Testis (tissue), 3 donors: Measurements from ENCODE around the gene PTPRD. TPM values are rescaled to one million over a fixed set of nuclear protein-coding genes. Genes with fewer than 3 reads are reported as not detected.

Experiments used
- DNase-seq: peaks from one replicate; pipeline ENCODE4 v3.0.0-alpha.2; 2019
- H3K27ac ChIP-seq, 2 donors: fragments of 200-600 bp; sonication (generic); one replicate each; pipeline ENCODE4 v1.5.1; 2019
- H3K27me3 ChIP-seq: fragments of 200-600 bp; sonication (generic); one replicate; pipeline ENCODE4 v1.5.1; 2019
- H3K36me3 ChIP-seq: fragments of 200-600 bp; sonication (generic); one replicate; pipeline ENCODE4 v1.5.1; 2017; ENCODE audit warnings: low read depth; ENCODE audit errors: missing control alignments
- H3K4me1 ChIP-seq: fragments of 200-600 bp; sonication (generic); one replicate; pipeline ENCODE4 v1.5.1; 2019
- H3K4me3 ChIP-seq, 2 donors: fragments of 200-600 bp; sonication (generic); one replicate each; pipeline ENCODE4 v1.5.1; 2017 to 2019
- H3K9me3 ChIP-seq: fragments of 200-600 bp; sonication (generic); one replicate; pipeline ENCODE4 v1.5.1; 2017
- CTCF ChIP-seq, 3 experiments: fragments of 450-650 bp in 2 of 3; fragments of 200-600 bp in 1 of 3; sonication (generic) in 1 of 3; IDR thresholded peaks; one replicate each; pipeline ENCODE4 v1.5.1; 2016 to 2019; ENCODE audit warnings: antibody characterized with exemption in 3 of 3, mild to moderate bottlenecking in 2 of 3, moderate library complexity in 1 of 3
- POLR2A ChIP-seq: fragments of 450-650 bp; IDR thresholded peaks from one replicate; pipeline ENCODE4 v1.6.1; 2017; ENCODE audit warnings: antibody characterized with exemption, mild to moderate bottlenecking, moderate library complexity
- WGBS, 2 donors: methylation state at CpG; one replicate each; pipeline ENCODE4 v1.1.5; 2018; 5-methylcytosine and 5-hydroxymethylcytosine counted together
- intact Hi-C: fragments of 100-400 bp; cut with DNase I; formaldehyde crosslinking; loops from one replicate; pipeline ENCODE4 v1.15.1; 2023; ENCODE audit warnings: low total_unique reads
- polyA plus RNA-seq: library from polyadenylated mRNA; stranded (reverse); fragments of 350-450 nt; fragmentation: Illumina TruSeq; extraction: RNeasy Lipid Tissue Mini Kit (QIAGEN cat#74804); gene quantifications from one replicate; pipeline ENCODE4 v1.2.3, GENCODE V29; 2014; ENCODE audit warnings: low read depth, low replicate concordance; ENCODE audit not compliant: insufficient read depth
- total RNA-seq, 2 donors: library from RNA; depleted of rRNA; stranded (reverse); fragments of >200 nt; gene quantifications; one replicate each; pipeline ENCODE4 v1.2.3, GENCODE V29; 2016

Gene PTPRD
- total and polyA plus RNA-seq, 3 donors from 2014 or later: 15.4 to 33.6 (median 32.5) TPM

GRCh38 chr9:10597801-10598200 lies 15.0 kb downstream of the PTPRD start:
- Histone ChIP-seq H3K4me3 (no peak overlapping the region), H3K9me3 (no peaks in the 10 kb centered on the region), H3K4me1 (no peaks in the 10 kb centered on the region), H3K36me3 (no peaks in the 10 kb centered on the region), H3K27ac (no peak overlapping the region), H3K27me3 (no peaks in the 10 kb centered on the region)
- intact Hi-C loops: no loop called here
- 80 to 88% methylated on average over 3 of the region's 3 CpGs for WGBS, 2 donors
- no peak for TF ChIP-seq CTCF (IDR thresholded peaks at IDR 0.05)
- no peak for TF ChIP-seq POLR2A
- no peak for DNase-seq

- H3K36me3 ChIP-seq: no peaks in the 10 kb centered on the region
- intact Hi-C loops: no loop called here
- TF ChIP-seq POLR2A: no peak
- no peak for TF ChIP-seq CTCF (IDR thresholded peaks at IDR 0.05)
- 26 to 29% methylated on average over 3 of the region's 3 CpGs for WGBS, 2 donors
- H3K27me3 ChIP-seq: no peaks in the 10 kb centered on the region
- no peak for DNase-seq
- no peak overlapping the region for H3K4me3 ChIP-seq
- no peaks in the 10 kb centered on the region for H3K9me3 ChIP-seq
- no peak overlapping the region for H3K27ac ChIP-seq
- no peaks in the 10 kb centered on the region for H3K4me1 ChIP-seq
These were observed 18.3 kb downstream of the PTPRD start for GRCh38 chr9:10594482-10594881.

- intact Hi-C loops: no loop called here
- H3K9me3 ChIP-seq: no peaks in the 10 kb centered on the region
- no peak overlapping the region for H3K4me3 ChIP-seq
- H3K4me1 ChIP-seq: no peaks in the 10 kb centered on the region
- no peaks in the 10 kb centered on the region for H3K36me3 ChIP-seq
- H3K27me3 ChIP-seq: no peaks in the 10 kb centered on the region
- TF ChIP-seq POLR2A: no peak
- no peak for TF ChIP-seq CTCF (IDR thresholded peaks at IDR 0.05)
- no peak overlapping the region for H3K27ac ChIP-seq
- DNase-seq: no peak
- 90% methylated on average over 6 of the region's 6 CpGs for WGBS, 2 donors
These were observed 26.4 kb downstream of the PTPRD start for GRCh38 chr9:10586407-10586806.

GRCh38 chr9:10571699-10572098 lies 41.1 kb downstream of the PTPRD start:
- Histone ChIP-seq H3K36me3 (no peaks in the 10 kb centered on the region), H3K9me3 (no peaks in the 10 kb centered on the region), H3K27ac (no peak overlapping the region), H3K4me3 (no peak overlapping the region), H3K4me1 (no peaks in the 10 kb centered on the region), H3K27me3 (no peaks in the 10 kb centered on the region)
- WGBS, 2 donors: 84 to 86% methylated on average over 5 of the region's 5 CpGs
- no peak for DNase-seq
- intact Hi-C loops: no loop called here
- TF ChIP-seq POLR2A: no peak
- no peak for TF ChIP-seq CTCF (IDR thresholded peaks at IDR 0.05)

GRCh38 chr9:10566848-10567247 lies 46.0 kb downstream of the PTPRD start:
- DNase-seq: no peak
- H3K4me1 ChIP-seq: no peaks in the 10 kb centered on the region
- H3K27ac ChIP-seq: no peak overlapping the region
- H3K4me3 ChIP-seq: no peak overlapping the region
- H3K9me3 ChIP-seq: no peaks in the 10 kb centered on the region
- no peaks in the 10 kb centered on the region for H3K27me3 ChIP-seq
- H3K36me3 ChIP-seq: no peaks in the 10 kb centered on the region
- intact Hi-C loops: no loop called here
- TF ChIP-seq CTCF (IDR thresholded peaks at IDR 0.05): no peak
- TF ChIP-seq POLR2A: no peak
- 82 to 83% methylated on average over 1 of the region's 1 CpG for WGBS, 2 donors
